H9 (cell line): ENCODE data around the gene CCDC9B. TPM values are rescaled to one million over a fixed set of nuclear protein-coding genes. Genes with fewer than 3 reads are reported as not detected.

Experiments used
- DNase-seq: peaks from one replicate; pipeline ENCODE4 v3.0.0-alpha.2; 2017
- H2AFZ ChIP-seq: one replicate; pipeline ENCODE4 v1.6.1; 2013; ENCODE audit warnings: mild to moderate bottlenecking, low read length, control low read depth, moderate library complexity
- H2AK5ac ChIP-seq: 2 replicates; pipeline ENCODE4 v1.6.1; 2013; ENCODE audit warnings: low read length, control low read depth, mixed read lengths; ENCODE audit not compliant: insufficient read length
- H2BK120ac ChIP-seq: one replicate; pipeline ENCODE4 v1.6.1; 2013; ENCODE audit warnings: low read depth, mild to moderate bottlenecking, low read length, control low read depth, inconsistent platforms; ENCODE audit not compliant: poor library complexity, severe bottlenecking
- H2BK12ac ChIP-seq: 2 replicates; pipeline ENCODE4 v1.6.1; 2013; ENCODE audit warnings: low read length, control low read depth, mixed read lengths, low read depth; ENCODE audit not compliant: insufficient read length
- H2BK15ac ChIP-seq: 2 replicates; pipeline ENCODE4 v1.6.1; 2013; ENCODE audit warnings: low read depth, low read length, control low read depth
- H2BK20ac ChIP-seq: one replicate; pipeline ENCODE4 v1.6.1; 2013; ENCODE audit warnings: low read depth, mild to moderate bottlenecking, low read length, control low read depth, inconsistent platforms; ENCODE audit not compliant: poor library complexity, severe bottlenecking
- H2BK5ac ChIP-seq: 2 replicates; pipeline ENCODE4 v1.6.1; 2013; ENCODE audit warnings: low read length, control low read depth, mixed read lengths; ENCODE audit not compliant: insufficient read length
- H3K14ac ChIP-seq: 2 replicates; pipeline ENCODE4 v1.6.1; 2013; ENCODE audit warnings: low read length, control low read depth; ENCODE audit not compliant: insufficient read depth
- H3K18ac ChIP-seq: 2 replicates; pipeline ENCODE4 v1.6.1; 2013; ENCODE audit warnings: low read depth, mild to moderate bottlenecking, mixed read lengths, low read length, control low read depth; ENCODE audit not compliant: insufficient read length
- H3K23ac ChIP-seq: 2 replicates; pipeline ENCODE4 v1.6.1; 2013; ENCODE audit warnings: low read length, control low read depth, mixed read lengths, low read depth; ENCODE audit not compliant: insufficient read length
- H3K23me2 ChIP-seq: 2 replicates; pipeline ENCODE4 v1.6.1; 2013; ENCODE audit warnings: low read depth, mild to moderate bottlenecking, mixed read lengths, low read length, control low read depth; ENCODE audit not compliant: insufficient read length, poor library complexity, severe bottlenecking
- H3K27ac ChIP-seq: 2 replicates; pipeline ENCODE4 v1.5.1; 2013; ENCODE audit warnings: low read length, control low read depth, mixed read lengths, low read depth; ENCODE audit not compliant: insufficient read length
- H3K27me3 ChIP-seq: 2 replicates; pipeline ENCODE4 v1.6.1; 2013; ENCODE audit warnings: low read length, control low read depth, inconsistent platforms; ENCODE audit not compliant: insufficient read depth
- H3K4ac ChIP-seq: 2 replicates; pipeline ENCODE4 v1.6.1; 2013; ENCODE audit warnings: low read depth, mild to moderate bottlenecking, control low read depth, inconsistent platforms, low read length, moderate library complexity
- H3K4me1 ChIP-seq: 2 replicates; pipeline ENCODE4 v1.6.1; 2013; ENCODE audit warnings: low read length, control low read depth, inconsistent platforms; ENCODE audit not compliant: insufficient read depth
- H3K4me2 ChIP-seq: 2 replicates; pipeline ENCODE4 v1.6.1; 2013; ENCODE audit warnings: low read length, control low read depth, mixed read lengths; ENCODE audit not compliant: insufficient read length, insufficient read depth
- H3K56ac ChIP-seq: 2 replicates; pipeline ENCODE4 v1.6.1; 2013; ENCODE audit warnings: low read depth, mild to moderate bottlenecking, mixed read lengths, low read length, control low read depth; ENCODE audit not compliant: insufficient read length
- H3K79me1 ChIP-seq: 2 replicates; pipeline ENCODE4 v1.6.1; 2013; ENCODE audit warnings: low read depth, mild to moderate bottlenecking, moderate library complexity, low read length, control low read depth, inconsistent platforms; ENCODE audit not compliant: insufficient read depth, poor library complexity, severe bottlenecking
- H3K79me2 ChIP-seq: 2 replicates; pipeline ENCODE4 v1.6.1; 2013; ENCODE audit warnings: low read length, control low read depth, inconsistent platforms; ENCODE audit not compliant: insufficient read depth
- H3K9ac ChIP-seq: 2 replicates; pipeline ENCODE4 v1.6.1; 2013; ENCODE audit warnings: low read length, control low read depth, mixed read lengths; ENCODE audit not compliant: insufficient read length; ENCODE audit errors: extremely low read depth
- H3K9me3 ChIP-seq: one replicate; pipeline ENCODE4 v1.6.1; 2013; ENCODE audit warnings: low read depth, low read length, inconsistent platforms; ENCODE audit not compliant: control insufficient read depth
- H3T11ph ChIP-seq: one replicate; pipeline ENCODE4 v1.6.1; 2013; ENCODE audit warnings: mild to moderate bottlenecking, low read length, control low read depth, inconsistent platforms
- H4K20me1 ChIP-seq: one replicate; pipeline ENCODE4 v1.6.1; 2013; ENCODE audit not compliant: control insufficient read depth, insufficient read length, insufficient read depth
- H4K5ac ChIP-seq: 2 replicates; pipeline ENCODE4 v1.6.1; 2013; ENCODE audit warnings: low read depth, mild to moderate bottlenecking, mixed read lengths, low read length, control low read depth; ENCODE audit not compliant: insufficient read length
- H4K8ac ChIP-seq: replicated peaks from 2 replicates; pipeline ENCODE4 v1.6.1; 2013; ENCODE audit warnings: low read length, control low read depth, mixed read lengths, low read depth; ENCODE audit not compliant: insufficient read length
- H4K91ac ChIP-seq: 2 replicates; pipeline ENCODE4 v1.6.1; 2013; ENCODE audit warnings: low read depth, mild to moderate bottlenecking, moderate library complexity, mixed read lengths, low read length, control low read depth; ENCODE audit not compliant: insufficient read length
- H3K27ac Mint-ChIP-seq, 3 experiments: 2 replicates in 2 of 3; 3 replicates in 1 of 3; pipeline ENCODE4 v1.8.0; 2020 to 2021; ENCODE audit warnings: mixed read lengths in 3 of 3, mild to moderate bottlenecking in 1 of 3, moderate library complexity in 1 of 3
- H3K27me3 Mint-ChIP-seq: 2 replicates; pipeline ENCODE4 v1.8.0; 2021; ENCODE audit warnings: low read depth, mild to moderate bottlenecking, moderate library complexity, mixed read lengths
- H3K36me3 Mint-ChIP-seq, 3 experiments: 2 replicates in 2 of 3; 3 replicates in 1 of 3; pipeline ENCODE4 v1.8.0; 2020 to 2021; ENCODE audit warnings: low read depth in 3 of 3, mixed read lengths in 3 of 3; ENCODE audit not compliant: insufficient read depth in 1 of 3
- H3K4me1 Mint-ChIP-seq, 2 experiments: 2 replicates each; pipeline ENCODE4 v1.8.0; 2020; ENCODE audit warnings: mixed read lengths in 2 of 2
- H3K4me3 Mint-ChIP-seq, 2 experiments: 2 replicates in 1 of 2; 3 replicates in 1 of 2; pipeline ENCODE4 v1.8.0; 2020 to 2021; ENCODE audit warnings: mild to moderate bottlenecking in 2 of 2, mixed read lengths in 2 of 2, moderate library complexity in 1 of 2
- H3K9me3 Mint-ChIP-seq, 2 experiments: 2 replicates in 1 of 2; 3 replicates in 1 of 2; pipeline ENCODE4 v1.8.0; 2020; ENCODE audit warnings: mild to moderate bottlenecking in 2 of 2, mixed read lengths in 2 of 2, moderate library complexity in 1 of 2
- CTCF ChIP-seq: fragments of 200-600 bp; sonication (generic); conservative IDR thresholded peaks from 3 replicates; pipeline ENCODE4 v1.8.0; 2021; ENCODE audit warnings: antibody characterized with exemption, mild to moderate bottlenecking
- WGBS: extraction: QIAGEN DNeasy Blood & Tissue Kit; methylation state at CpG from one replicate; pipeline ENCODE4 v1.1.7; 2013; ENCODE audit warnings: missing lambda C conversion rate, low lambda C conversion rate, mixed read lengths; ENCODE audit not compliant: insufficient read length; ENCODE audit errors: extremely low coverage; 5-methylcytosine and 5-hydroxymethylcytosine counted together
- total RNA-seq: library from RNA; stranded (reverse); gene quantifications from 2 replicates; pipeline ENCODE4 v1.2.1, GENCODE V29; 2021

The CCDC9B gene
- total RNA-seq, 1 experiment from 2014 or later = 0.48 TPM

GRCh38 chr15:40307421-40308211 is 33.1 kb downstream of the CCDC9B start, which contains the start of gene PLCB2:
Gene PLCB2, minus strand, starts transcription at chr15:40307935. Its CDS starts 263 bp downstream, at chr15:40307672.
- Histone ChIP-seq H3K23ac (no peak within 1 kb of the TSS), H4K91ac (no peak within 1 kb of the TSS), H2AK5ac (no peak within 1 kb of the TSS), H3K4ac (no peak within 1 kb of the TSS), H3K23me2 (no peaks in the 10 kb centered on the region), H3K18ac (no peak within 1 kb of the TSS), H4K20me1 (no peaks in the 10 kb centered on the region), H4K5ac (no peak within 1 kb of the TSS), H3K79me1 (no peaks in the 10 kb centered on the region), H2BK5ac (no peak within 1 kb of the TSS), H2AFZ (no peak within 1 kb of the TSS), H2BK120ac (no peak within 1 kb of the TSS), H2BK20ac (no peak within 1 kb of the TSS), H3K27me3 (no peaks in the 10 kb centered on the region), H3K4me2 (peak within 1 kb of the TSS; percentile 16), H2BK15ac (no peak within 1 kb of the TSS), H3K14ac (0 out of 2 replicates have a peak within 1 kb of the TSS, but pooled peaks have one; percentile 17), H3K27ac (no peak within 1 kb of the TSS), H3K9ac (no peak within 1 kb of the TSS), H3K56ac (no peak within 1 kb of the TSS), H3K4me1 (peaks cover 6% of the 10 kb centered on the region; the same call in 1 of the 2 replicates), H2BK12ac (no peak within 1 kb of the TSS), H3K79me2 (no peaks in the 10 kb centered on the region), H3T11ph (no peak within 1 kb of the TSS), H3K9me3 (no peaks in the 10 kb centered on the region), H4K8ac (no peak within 1 kb of the TSS)
- Mint-ChIP-seq H3K27ac (no peak within 1 kb of the TSS; a peak in 2 of 7 replicates), H3K9me3 (no peaks in the 10 kb centered on the region; a peak in 1 of 5 replicates), H3K27me3 (peaks cover 38% of the 10 kb centered on the region), H3K4me3 (peak within 1 kb of the TSS in 1 of 2 experiments; percentile 46; a peak in 2 of 5 replicates), H3K4me1 (peaks cover 27 to 34% of the 10 kb centered on the region in 2 experiments), H3K36me3 (no peaks in the 10 kb centered on the region)
- no CpG with 5 or more reads among the region's 15 CpGs for WGBS
- peak; percentile 76 for DNase-seq
- TF ChIP-seq CTCF = peak; percentile 59
